Osteocyte (in vitro differentiated cells): Measurements from ENCODE around the gene OR51L1. TPM values are rescaled to one million over a fixed set of nuclear protein-coding genes. Genes with fewer than 3 reads are reported as not detected.

Experiments used
- DNase-seq: peaks from one replicate; pipeline ENCODE4 v3.0.0; 2021; ENCODE audit warnings: mixed read lengths; ENCODE audit not compliant: unreplicated experiment; ENCODE audit errors: extremely low spot score
- H3K27ac Mint-ChIP-seq: one replicate; pipeline ENCODE4 v1.8.0; 2021; ENCODE audit warnings: mild to moderate bottlenecking, mixed read lengths; ENCODE audit not compliant: unreplicated experiment
- H3K27me3 Mint-ChIP-seq: one replicate; pipeline ENCODE4 v1.8.0; 2021; ENCODE audit warnings: mixed read lengths; ENCODE audit not compliant: unreplicated experiment
- H3K36me3 Mint-ChIP-seq: one replicate; pipeline ENCODE4 v1.8.0; 2021; ENCODE audit warnings: mixed read lengths; ENCODE audit not compliant: unreplicated experiment
- H3K4me1 Mint-ChIP-seq: one replicate; pipeline ENCODE4 v1.8.0; 2021; ENCODE audit warnings: mixed read lengths; ENCODE audit not compliant: unreplicated experiment
- H3K4me3 Mint-ChIP-seq: one replicate; pipeline ENCODE4 v1.8.0; 2021; ENCODE audit warnings: mild to moderate bottlenecking, moderate library complexity, mixed read lengths; ENCODE audit not compliant: unreplicated experiment
- H3K9me3 Mint-ChIP-seq: one replicate; pipeline ENCODE4 v1.8.0; 2021; ENCODE audit warnings: mixed read lengths; ENCODE audit not compliant: unreplicated experiment
- total RNA-seq: library from RNA; stranded (reverse); gene quantifications from 2 replicates; pipeline ENCODE4 v1.2.1, GENCODE V29; 2021
- TF ChIP-seq, protein P1 (sequence below): fragments of 200-600 bp; sonication (generic); IDR thresholded peaks from 2 replicates; pipeline ENCODE4 v1.5.0; 2021; ENCODE audit warnings: antibody characterized with exemption, mild to moderate bottlenecking, moderate library complexity

OR51L1 gene
- total RNA-seq, 1 donor from 2014 or later, result not detected

GRCh38 chr11:5036669-5037068, 42.0 kb downstream of the OR51L1 start:
- DNase-seq, result no peak
- Mint-ChIP-seq H3K9me3 (no peaks in the 10 kb centered on the region), H3K27ac (no peak overlapping the region), H3K4me3 (no peak overlapping the region), H3K4me1 (no peaks in the 10 kb centered on the region), H3K27me3 (no peaks in the 10 kb centered on the region), H3K36me3 (no peaks in the 10 kb centered on the region)
- TF ChIP-seq, protein P1, sequence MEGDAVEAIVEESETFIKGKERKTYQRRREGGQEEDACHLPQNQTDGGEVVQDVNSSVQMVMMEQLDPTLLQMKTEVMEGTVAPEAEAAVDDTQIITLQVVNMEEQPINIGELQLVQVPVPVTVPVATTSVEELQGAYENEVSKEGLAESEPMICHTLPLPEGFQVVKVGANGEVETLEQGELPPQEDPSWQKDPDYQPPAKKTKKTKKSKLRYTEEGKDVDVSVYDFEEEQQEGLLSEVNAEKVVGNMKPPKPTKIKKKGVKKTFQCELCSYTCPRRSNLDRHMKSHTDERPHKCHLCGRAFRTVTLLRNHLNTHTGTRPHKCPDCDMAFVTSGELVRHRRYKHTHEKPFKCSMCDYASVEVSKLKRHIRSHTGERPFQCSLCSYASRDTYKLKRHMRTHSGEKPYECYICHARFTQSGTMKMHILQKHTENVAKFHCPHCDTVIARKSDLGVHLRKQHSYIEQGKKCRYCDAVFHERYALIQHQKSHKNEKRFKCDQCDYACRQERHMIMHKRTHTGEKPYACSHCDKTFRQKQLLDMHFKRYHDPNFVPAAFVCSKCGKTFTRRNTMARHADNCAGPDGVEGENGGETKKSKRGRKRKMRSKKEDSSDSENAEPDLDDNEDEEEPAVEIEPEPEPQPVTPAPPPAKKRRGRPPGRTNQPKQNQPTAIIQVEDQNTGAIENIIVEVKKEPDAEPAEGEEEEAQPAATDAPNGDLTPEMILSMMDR, result no peak

DNA sequence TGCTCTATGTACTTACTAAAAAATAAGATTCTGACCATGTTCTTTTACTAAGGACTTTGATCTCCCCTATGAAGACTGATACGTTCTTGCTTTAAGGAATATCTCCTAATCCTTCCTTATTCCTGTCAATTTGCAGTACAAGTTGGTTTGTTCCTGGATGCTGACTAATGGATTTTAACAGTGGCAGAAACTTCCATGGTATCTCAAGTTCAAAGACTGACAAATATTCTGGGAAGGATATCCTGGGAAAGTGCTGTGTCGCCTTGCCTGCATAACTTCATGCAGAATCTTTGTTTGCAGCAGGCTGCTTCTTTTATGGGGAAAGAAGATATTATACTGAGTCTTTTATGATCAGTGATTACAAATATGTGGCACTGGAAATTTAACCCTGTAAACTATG, 43.3 kb downstream of the OR51L1 start:
- Mint-ChIP-seq H3K4me3 (no peak overlapping the region), H3K27ac (no peak overlapping the region), H3K9me3 (no peaks in the 10 kb centered on the region), H3K27me3 (no peaks in the 10 kb centered on the region), H3K4me1 (no peaks in the 10 kb centered on the region), H3K36me3 (no peaks in the 10 kb centered on the region)
- TF ChIP-seq, protein P1, result no peak
- no peak for DNase-seq

GRCh38 chr11:5038341-5038740, 43.7 kb downstream of the OR51L1 start:
- Mint-ChIP-seq H3K9me3 (no peaks in the 10 kb centered on the region), H3K4me3 (no peak overlapping the region), H3K4me1 (no peaks in the 10 kb centered on the region), H3K27me3 (no peaks in the 10 kb centered on the region), H3K27ac (no peak overlapping the region), H3K36me3 (no peaks in the 10 kb centered on the region)
- no peak for DNase-seq
- TF ChIP-seq, protein P1, result no peak

DNA sequence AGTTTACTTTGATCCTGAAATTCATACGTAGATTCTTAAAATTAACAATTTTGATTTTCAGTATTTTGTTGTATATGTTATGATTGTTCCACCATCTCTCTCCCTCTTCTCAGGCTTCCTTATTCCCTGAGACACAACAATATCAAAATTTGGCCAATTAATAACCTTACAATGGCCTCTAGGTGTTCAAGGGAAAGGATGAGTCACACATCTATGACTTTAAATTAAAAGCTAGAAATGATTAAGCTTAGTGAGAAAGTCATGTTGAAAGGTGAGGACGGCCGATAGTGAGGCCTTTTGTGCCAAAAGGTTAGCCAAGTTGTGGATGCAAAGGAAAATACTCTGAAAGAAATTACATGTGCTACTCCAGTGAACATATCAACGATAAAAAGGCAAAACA, 46.2 kb downstream of the OR51L1 start:
- H3K36me3 Mint-ChIP-seq, result no peaks in the 10 kb centered on the region
- H3K9me3 Mint-ChIP-seq, result no peaks in the 10 kb centered on the region
- H3K4me1 Mint-ChIP-seq, result no peaks in the 10 kb centered on the region
- DNase-seq, result no peak
- H3K4me3 Mint-ChIP-seq, result no peak overlapping the region
- no peak overlapping the region for H3K27ac Mint-ChIP-seq
- H3K27me3 Mint-ChIP-seq, result peaks cover 4% of the 10 kb centered on the region
- TF ChIP-seq, protein P1, result no peak

DNA sequence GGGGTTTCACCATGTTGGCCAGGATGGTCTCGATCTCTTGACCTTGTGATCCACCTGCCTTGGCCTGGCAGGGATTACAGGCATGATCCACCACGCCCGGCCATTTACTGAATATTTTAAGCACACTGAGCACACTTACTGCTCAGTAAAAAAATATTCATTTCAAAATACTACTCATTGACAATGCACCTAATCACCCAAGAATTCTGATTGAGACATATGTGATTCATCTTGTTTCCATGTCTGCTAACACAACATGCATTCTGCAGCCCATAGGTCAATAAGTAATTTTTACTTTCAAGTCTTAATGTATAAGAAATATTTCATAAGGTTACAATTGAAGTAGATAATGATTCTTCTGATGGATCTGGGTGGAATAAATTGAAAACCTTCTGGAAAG, 47.4 kb downstream of the OR51L1 start:
- Mint-ChIP-seq H3K27me3 (peaks cover 4% of the 10 kb centered on the region), H3K36me3 (no peaks in the 10 kb centered on the region), H3K4me3 (no peak overlapping the region), H3K27ac (no peak overlapping the region), H3K9me3 (no peaks in the 10 kb centered on the region), H3K4me1 (no peaks in the 10 kb centered on the region)
- TF ChIP-seq, protein P1, result no peak
- no peak for DNase-seq
